NCI-H1436 treated with DMSO at 0.1 percent for 48 hours (cell line): ENCODE results near the gene TLCD1.
"Not testable (repeated sequence)": the region's sequence is repeated elsewhere in the genome, so short reads cannot be mapped to it uniquely, and the experiment has no call there.

Source experiments
- DNase-seq: peaks from one replicate; lab custom pipeline; 2025; lab: John Stamatoyannopoulos, UW

Gene TLCD1

GRCh38 chr17:28747051-28747691 lies 21.1 kb upstream of the TLCD1 start:
- DNase-seq, result no peak

- DNase-seq, result no peak
Measured at GRCh38 chr17:28746611-28747050, 20.6 kb upstream of the TLCD1 start.

- DNase-seq, result no peak
Measured at GRCh38 chr17:28745786-28746411, 19.9 kb upstream of the TLCD1 start.

- no peak for DNase-seq
Measured at GRCh38 chr17:28744972-28745785, 19.1 kb upstream of the TLCD1 start.

GRCh38 chr17:28744104-28744971 lies 18.3 kb upstream of the TLCD1 start:
- DNase-seq, result no peak

GRCh38 chr17:28743243-28744103 lies 17.4 kb upstream of the TLCD1 start, which contains the start of gene TRAF4:
Gene TRAF4, plus strand, starts transcription at chr17:28744011. Its CDS starts 102 bp downstream, at chr17:28744113.
- peak; percentile 74 for DNase-seq

GRCh38 chr17:28741358-28742349 lies 15.6 kb upstream of the TLCD1 start:
- DNase-seq, result no peak

- no peak for DNase-seq
Measured at GRCh38 chr17:28740406-28741357, 14.6 kb upstream of the TLCD1 start.

GRCh38 chr17:28738680-28739384 lies 12.8 kb upstream of the TLCD1 start:
- no peak for DNase-seq

- DNase-seq, result no peak
Measured at GRCh38 chr17:28737770-28738679, 12.0 kb upstream of the TLCD1 start.

- DNase-seq, result no peak
Measured at GRCh38 chr17:28737316-28737715, 11.3 kb upstream of the TLCD1 start.

GRCh38 chr17:28735913-28736769 lies 10.1 kb upstream of the TLCD1 start:
- not testable (repeated sequence) for DNase-seq

GRCh38 chr17:28735242-28735722 lies 9.2 kb upstream of the TLCD1 start:
- no peak for DNase-seq

GRCh38 chr17:28734712-28735241 lies 8.7 kb upstream of the TLCD1 start:
- no peak for DNase-seq

- no peak for DNase-seq
Measured at GRCh38 chr17:28733346-28733745, 7.3 kb upstream of the TLCD1 start.
